HG03520 (cell line): ENCODE measurements around the gene OR10H3.
"Not testable (repeated sequence)": the region's sequence is repeated elsewhere in the genome, so short reads cannot be mapped to it uniquely, and the experiment has no call there.

Source experiments
- ATAC-seq: cut with Tn5 transposase; IDR thresholded peaks from one replicate; pipeline ENCODE4 v1.9.1; 2021; ENCODE audit warnings: mild to moderate bottlenecking, moderate library complexity; ENCODE audit not compliant: unreplicated experiment

The OR10H3 gene, protein sequence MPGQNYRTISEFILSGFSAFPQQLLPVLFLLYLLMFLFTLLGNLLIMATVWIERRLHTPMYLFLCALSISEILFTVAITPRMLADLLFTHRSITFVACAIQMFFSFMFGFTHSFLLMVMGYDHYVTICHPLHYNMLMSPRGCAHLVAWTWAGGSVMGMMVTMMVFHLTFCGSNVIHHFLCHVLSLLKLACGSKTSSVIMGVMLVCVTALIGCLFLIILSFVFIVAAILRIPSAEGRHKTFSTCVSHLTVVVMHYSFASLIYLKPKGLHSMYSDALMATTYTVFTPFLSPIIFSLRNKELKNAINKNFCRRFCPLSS

DNA sequence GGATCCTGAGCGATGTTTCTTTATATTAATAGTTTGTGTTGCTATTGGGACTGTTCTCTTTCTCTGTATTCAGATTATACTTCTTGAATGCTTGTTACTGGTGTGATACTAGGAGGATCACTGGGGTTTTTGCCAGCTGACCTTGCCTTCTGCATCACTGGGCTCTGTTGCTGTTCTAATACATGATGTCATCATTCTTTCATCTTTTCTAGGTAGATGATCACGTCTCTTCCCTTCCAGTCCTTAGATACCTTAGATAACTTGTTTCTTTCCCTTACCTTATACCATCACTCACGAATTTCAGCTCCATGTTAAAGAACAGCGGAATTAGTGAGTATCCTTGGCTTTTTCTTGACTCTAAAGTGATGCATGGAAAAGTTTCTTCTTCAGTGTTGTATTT, at the start of gene OR10H3:
OR10H3 (plus strand) TSS at position 264 of the 400 bp plus-strand sequence. CDS start 3,408 bp downstream, outside the sequence.
- ATAC-seq = no peak

DNA sequence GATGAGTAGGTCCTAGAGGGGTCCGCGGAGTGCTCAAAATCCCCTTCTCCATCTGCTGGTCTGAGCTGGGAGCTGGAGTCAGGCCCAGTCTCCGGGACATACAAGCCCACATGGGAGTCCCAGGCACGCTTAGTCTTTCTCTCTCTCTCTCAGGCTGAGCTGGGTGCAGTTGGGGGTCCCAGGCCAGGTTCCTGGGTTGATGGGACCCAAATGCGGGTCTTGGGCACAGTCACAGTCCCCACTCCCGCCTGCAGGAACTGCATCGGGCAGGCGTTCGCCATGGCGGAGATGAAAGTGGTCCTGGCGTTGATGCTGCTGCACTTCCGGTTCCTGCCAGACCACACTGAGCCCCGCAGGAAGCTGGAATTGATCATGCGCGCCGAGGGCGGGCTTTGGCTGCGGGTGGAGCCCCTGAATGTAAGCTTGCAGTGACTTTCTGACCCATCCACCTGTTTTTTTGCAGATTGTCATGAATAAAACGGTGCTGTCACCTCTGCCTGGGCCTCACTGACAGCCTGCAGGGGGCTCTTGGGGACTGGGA, 41.1 kb upstream of the OR10H3 start:
- ATAC-seq = no peak

DNA sequence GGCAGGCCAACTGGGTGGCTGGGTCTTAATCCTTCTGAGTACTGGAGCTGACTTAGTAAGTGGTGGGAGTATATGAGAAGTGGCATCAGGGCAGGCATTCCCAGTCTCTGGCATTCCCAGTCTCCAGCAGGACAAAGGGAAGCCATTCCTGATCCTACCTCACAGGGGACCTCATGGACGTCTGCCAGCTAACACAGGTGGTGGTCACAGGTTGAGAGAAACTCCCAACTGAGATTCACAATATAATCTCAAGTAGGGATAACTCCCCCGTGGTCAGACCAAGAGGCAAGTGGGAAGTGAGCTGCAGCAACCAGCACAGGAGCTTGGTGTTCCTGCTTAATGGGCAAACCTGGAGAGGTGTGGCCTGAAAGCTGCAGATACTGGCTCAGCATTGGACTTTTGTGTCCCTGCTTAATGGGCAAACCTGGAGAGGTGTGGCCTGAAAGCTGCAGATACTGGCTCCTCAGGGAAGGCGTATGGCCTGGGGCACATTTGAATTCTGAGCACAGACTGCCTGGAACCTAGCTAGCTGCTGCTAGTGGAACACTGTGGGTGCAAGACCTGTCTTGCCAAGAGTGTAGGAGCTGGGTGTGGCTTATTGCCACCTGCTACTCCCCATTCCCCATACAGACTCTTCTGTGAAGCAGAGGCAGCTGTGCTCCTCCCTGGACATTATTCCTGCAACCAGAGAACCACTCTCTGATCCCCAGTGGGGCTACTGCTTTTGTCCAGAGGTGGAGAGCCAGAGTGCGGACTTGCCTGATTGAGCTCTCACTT, 35.8 kb upstream of the OR10H3 start:
- no peak for ATAC-seq

DNA sequence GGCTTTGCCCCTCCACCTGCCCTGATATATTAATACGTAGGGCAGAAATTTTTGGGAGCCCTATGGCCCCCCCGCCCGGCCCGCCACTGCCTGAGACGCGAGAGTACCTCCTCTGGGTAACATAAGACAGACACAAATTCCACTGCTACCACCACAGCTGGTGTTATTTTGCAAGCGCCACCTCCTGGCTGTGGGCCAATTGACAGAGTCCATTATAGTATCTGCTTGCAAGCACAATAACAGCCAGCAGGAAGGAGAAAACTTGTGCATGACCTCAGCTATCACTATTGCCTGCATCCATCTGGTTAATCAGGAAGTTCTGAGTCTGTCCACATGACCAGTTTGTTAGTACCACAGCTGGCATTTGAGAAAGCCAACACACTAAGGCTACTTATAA, 35.3 kb upstream of the OR10H3 start:
- ATAC-seq = no peak

DNA sequence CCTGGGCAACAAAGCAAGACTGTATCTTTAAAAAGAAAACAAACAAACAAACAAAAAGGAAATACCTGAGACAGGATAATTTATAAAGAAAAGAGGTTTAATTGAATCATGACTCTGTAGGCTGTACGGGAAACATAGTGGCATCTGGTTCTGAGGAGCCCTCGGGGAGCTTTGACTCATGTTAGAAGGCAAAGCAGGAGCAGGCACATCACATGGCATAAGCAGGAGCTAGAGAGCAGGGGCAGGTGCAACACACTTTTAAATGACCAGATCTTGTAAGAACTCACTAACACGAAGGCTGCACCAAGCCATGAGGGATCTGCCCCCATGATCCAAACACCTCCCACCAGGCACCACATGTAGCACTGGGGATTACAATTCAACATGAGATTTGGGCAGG, 23.1 kb upstream of the OR10H3 start:
- no peak for ATAC-seq

DNA sequence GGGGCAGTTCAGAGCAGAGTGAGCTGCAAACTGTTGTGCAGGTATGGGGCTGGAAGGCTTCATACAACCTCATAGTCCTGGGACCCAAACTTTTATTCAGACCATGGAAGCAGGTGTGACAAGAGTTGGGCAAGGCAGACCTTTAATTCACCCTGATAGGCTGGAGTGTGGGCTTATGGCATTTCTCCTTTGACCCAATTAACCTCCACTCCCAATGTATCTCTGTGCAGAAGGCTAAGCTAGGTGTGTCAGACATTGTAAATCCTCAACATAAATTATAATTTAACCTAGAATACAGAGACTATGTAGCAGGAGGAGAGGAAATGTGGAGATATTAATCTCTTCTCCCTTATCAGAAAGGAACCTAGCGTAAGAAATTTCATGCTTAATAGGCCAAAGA, 22.1 kb upstream of the OR10H3 start:
- ATAC-seq = no peak

DNA sequence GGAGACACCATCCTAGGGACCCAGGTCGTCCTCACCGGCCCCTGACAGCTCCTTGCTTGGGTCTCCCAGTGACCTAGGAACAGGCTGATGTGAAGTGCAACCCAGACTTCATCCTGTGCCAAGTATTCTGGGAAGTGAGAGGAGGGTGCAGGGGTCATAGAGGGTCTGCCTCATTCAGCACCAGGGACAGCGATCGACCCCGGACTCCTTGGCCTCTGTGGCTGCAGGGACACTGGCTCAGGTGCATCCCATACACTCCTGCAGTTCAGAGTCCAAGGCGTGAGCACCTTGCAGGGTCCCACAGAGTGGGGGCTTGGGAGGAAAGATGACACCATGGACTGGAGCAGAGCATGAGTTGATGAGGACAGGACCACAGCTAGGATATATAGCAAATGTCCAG, 20.0 kb upstream of the OR10H3 start:
- ATAC-seq = no peak

DNA sequence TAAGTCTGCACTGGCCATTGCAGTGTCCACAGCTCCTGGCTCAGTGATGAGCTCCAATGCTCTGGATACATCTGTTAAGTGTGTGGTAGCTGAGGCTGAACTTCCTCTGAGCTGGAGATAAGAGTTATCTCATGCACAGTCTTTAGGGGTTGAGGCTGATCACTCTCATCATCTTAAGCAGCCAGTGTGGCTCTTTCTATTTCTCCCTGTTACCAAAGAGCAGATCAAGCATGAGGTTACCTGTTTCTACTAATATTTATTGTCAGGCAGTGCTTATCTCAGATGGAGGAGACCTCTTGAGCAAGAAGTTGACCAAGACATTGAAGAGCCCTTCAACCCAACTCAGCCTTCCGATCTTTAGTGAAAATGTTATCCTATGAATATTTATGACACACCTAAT, 16.5 kb upstream of the OR10H3 start:
- ATAC-seq = no peak

DNA sequence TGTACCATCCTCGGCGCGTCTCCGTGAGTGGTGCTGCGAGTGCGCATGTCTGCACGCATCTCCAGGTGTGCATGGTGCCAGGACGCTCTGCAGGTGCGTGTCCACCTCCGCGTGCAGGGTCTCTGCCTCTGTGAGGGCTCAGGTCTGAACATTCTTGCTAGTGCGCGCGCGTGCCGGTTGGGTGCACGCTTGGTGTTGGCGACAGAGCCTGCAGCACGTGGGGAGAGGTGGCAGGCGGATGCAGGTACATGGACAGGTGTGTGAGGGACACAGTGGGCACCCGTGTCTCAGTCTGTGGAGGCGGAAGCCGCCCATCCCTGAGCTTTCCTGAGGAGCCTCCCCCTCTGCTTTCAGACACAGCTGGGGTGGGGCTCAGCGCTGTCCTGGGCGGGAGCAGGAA, 14.8 kb upstream of the OR10H3 start:
- no peak for ATAC-seq

DNA sequence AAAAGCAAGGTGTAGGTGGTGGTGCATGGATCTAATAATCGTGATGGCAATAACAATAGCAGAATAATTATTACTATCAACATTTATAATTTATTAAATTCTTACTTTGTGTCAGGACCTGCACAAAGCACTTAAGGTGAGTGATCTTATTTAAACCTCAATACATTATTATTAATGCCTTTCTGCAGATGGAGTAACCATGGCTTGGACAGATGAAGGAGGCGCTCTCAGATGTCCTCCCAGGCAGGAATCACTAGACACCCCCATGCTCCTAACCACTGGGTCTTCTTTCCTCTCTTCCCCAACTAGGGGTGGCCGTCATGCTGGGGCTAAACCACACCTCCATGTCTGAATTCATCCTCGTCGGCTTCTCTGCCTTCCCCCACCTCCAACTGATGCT, 10.1 kb upstream of the OR10H3 start, which contains the start of gene OR10H2:
OR10H2 (plus strand) TSS at position 301 of the 400 bp plus-strand sequence; CDS start at position 321, 20 bp downstream.
- ATAC-seq = no peak

DNA sequence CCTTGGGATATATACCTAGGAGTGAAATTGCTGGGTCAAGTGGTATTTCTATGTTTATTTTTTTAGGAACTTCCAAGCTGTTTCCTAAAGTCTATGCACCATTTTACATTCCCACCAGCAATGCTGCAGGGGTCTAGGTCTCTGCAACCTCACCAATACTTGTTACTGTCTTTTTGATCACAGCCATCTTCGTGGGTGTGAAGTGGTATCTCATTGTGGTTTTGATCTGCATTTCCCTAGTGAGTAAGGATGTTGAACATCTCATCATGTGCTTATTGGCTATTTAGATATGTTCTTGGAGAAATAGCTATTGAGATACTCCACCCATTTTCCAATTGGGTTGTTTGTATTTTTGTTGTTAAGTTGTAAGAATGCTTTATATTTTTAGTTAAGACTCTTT, 7.2 kb upstream of the OR10H3 start:
- ATAC-seq = no peak

DNA sequence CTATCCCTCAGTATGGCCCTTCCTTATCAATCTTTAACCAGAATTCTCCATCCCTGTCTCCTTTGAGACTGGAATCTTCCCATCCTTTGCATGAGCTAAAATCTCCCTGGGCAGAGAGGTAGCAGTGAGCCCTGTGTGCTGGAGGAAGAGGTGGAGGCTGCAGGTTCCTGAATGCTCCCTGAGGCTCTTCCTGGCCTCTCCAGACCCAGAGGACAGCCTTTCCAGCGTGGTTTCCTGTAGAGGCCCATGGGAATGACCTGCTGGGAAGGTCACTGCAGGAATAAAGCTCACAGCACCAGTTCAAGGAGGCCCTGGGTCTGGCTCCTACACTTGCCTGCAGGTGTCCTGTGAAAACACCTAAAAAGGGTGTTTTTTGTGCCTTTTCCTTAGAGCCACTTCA, 5.4 kb upstream of the OR10H3 start:
- no peak for ATAC-seq

DNA sequence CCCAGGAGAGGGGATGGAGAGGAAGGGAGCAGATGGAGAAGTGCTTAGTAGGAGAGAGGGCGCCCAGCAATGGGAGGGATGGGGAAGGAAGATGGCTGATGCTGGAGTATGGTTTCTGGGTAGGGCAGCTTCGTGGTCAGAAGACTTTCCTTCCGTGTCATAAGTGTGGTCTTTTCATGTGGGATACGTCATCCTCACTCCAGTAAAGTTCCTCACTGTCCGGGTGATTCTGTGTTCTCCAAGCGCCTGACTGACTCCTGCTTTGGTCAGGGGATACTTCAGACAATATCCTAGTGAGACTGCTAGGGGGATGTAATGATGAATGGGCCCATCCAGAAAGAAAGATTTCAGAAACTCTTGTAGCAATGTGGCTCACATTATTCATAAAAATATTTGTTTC, 3.9 kb upstream of the OR10H3 start:
- ATAC-seq = no peak

DNA sequence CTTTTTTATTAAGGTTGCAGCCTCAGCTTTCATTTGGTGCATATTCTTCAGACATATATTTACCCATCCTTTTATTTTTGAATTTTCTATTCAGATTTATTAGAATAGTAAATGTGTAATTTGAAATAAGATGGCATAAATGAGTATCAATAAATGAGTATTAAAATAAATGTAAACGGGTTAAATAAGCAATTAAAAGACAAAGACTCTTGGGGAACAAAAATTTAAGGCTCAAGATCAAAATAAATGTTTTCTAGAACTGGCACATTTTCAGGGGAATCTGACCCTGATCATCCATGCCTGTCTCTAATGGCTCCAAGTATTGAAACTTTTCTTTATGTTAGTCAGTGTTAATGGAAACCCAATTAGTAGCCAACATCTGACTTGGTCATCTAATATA, 3.0 kb downstream of the OR10H3 start:
- no peak for ATAC-seq

DNA sequence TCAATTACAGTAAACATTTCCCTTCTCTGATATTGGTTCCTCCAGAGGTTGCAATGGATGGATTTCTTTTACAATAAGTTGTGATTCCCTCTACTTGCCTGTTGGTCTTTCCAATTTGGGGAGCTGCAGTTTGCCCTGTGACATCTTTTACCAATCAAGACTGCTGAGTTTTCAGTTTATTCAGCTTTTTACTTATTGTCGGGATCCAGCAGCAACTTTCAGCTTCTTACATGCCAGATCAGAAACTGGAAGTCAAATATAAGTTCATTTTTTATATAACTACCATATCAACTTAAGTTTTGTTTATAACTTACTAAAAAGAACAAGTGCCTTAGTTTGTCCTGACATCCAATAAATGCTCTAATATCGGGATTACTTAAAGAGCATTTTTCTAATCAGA, 10.5 kb downstream of the OR10H3 start:
- no peak for ATAC-seq

DNA sequence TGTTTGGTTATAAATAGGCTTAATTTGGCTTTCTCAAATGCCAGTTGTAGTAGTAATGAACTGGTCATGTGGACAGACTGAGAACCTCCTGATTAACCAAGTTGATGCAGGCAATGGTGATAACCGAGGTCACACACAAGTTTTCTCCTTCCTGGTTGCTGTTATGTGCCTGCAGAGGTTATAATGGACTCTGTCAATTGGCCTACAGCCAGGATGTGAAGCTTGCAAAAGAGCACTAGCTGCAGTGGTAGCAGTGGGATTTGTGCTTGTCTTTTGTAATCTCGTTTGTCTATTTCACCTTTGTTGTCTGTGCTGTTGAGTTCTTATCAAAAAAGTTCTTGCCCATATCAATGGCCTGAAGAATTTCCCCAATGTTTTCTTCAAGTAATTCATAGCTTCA, 20.6 kb downstream of the OR10H3 start:
- ATAC-seq = no peak

DNA sequence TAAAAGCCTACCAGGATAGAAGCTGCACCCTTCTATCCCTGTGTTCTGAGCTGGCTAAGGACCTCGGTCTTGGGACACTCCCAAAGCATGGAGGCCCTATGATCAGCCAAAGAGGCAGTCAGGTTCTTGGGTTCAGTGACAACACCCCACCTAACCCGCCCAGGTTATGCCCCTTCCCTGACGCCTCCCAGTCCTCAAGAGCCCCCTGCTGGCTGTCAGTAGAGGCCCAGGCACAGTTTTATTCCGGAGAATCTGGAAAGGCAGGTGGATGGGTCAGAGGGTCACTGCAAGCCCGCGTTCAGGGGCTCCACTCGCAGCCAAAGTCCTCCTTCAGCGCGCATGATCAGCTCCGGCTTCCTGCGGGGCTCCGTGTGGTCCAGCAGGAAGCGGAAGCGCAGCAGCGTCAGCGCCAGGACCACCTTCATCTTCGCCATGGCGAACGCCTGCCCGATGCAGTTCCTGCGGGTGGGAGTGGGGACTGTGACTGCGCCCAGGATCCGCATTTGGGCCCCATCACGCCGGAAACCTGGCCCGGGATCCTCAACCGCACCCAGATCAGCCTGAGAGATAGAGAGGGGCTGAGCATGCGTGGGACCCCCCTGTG, 22.3 kb downstream of the OR10H3 start:
- no peak for ATAC-seq

DNA sequence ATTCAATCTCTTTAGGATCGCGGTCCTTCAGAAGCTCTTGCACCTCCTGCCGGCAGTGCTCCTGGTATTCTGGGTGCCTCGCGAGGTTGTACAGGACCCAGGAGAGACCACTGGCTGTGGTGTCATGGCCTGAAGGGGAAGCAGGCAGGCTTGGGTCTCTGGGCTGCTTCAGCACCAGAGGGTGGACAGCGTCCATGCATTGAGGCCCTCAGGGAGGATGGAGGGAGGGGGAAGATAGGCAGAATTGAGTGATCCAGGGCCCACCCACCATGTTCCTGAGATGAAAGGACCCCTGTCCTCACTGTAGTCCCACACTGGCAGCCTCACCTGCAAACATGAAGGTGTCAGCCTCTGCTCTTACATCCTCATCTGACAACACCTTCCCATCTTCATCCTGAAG, 31.8 kb downstream of the OR10H3 start:
- no peak for ATAC-seq

DNA sequence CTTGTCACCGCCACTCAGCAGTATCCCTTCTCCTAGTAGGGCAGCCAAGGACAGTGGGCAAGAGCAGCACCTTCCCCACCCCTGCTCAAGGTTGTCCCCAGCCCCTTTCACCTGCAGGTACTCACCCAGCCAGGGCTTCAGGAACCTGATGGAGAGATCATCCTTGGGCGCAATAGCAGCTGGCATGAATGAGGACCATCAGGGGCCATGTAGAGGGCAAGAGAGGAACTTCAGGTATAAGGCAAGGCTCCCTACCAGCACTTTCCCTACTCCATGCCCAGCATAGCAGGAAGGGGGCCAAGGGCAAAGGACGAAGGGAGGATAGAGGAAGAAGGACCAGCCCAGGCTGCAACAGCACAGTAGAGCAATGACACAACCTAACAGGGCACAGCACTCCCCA, 36.4 kb downstream of the OR10H3 start:
- ATAC-seq = not testable (repeated sequence)

DNA sequence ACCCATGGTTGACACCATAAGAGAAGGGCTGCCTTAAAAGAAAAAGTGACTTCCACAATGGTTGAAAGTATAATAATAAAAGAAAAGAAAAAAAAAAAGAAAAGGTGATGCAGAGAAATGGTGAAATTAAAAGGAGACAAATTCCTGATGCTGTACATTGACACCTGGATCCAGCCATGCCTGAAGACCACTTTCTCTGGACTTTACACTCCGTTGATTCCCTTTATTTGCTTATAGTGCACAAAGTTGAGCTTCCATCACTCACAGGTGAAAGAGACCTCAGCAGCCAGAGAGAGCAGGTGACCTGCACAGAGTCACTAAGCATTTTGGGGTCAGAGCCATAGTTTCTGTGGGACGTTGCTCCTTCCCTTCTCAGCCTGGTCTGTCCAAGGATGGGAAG, 37.5 kb downstream of the OR10H3 start:
- ATAC-seq = no peak

DNA sequence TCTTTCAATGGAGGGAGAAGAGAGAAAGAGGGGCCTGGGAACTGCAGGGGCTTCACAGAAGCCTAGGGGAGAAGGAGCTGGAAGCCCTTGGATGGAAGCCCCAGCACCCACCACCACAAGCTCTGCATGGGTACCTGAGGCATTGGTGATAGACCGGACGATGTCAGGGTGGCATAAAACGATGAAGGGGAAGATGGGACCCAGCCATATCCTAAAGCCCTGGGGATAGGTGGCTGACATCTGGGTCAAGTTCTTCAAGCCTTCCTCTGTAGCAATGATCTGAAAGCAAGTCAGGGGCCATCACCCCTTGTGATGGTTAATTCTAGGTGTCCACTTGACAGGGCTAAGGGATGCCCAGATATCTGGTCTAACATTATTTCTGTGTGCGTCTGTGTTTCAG, 38.5 kb downstream of the OR10H3 start:
- ATAC-seq = no peak
